ENCODE data around the gene CC2D1B.

GRCh38 chr1:52355436-52355835 lies 10.6 kb downstream of the CC2D1B start:
- no peak for TF ChIP-seq CTCF (IDR thresholded peaks at IDR 0.05)
- no peak for TF ChIP-seq ATF2 (CRISPR knock-in tag; IDR thresholded peaks at IDR 0.05; ENCODE audit: borderline replicate concordance, low read depth)
- TF ChIP-seq FOXK1 (CRISPR knock-in tag; IDR thresholded peaks at IDR 0.05): no peak
- no peak for TF ChIP-seq ZBTB43 (CRISPR knock-in tag; IDR thresholded peaks at IDR 0.05)
- no peak for TF ChIP-seq ZNF512 (CRISPR knock-in tag; IDR thresholded peaks at IDR 0.05; ENCODE audit: borderline replicate concordance)
- no peak for TF ChIP-seq USF1 (CRISPR knock-in tag; IDR thresholded peaks at IDR 0.05)
- TF ChIP-seq ZNF138 (CRISPR knock-in tag; conservative IDR thresholded peaks at IDR 0.05): no peak

Data from WTC11 (cell line).